DMS114 treated with DMSO at 0.1 percent for 48 hours (cell line): ENCODE results near the gene CMPK2.
"Not testable (repeated sequence)": the region's sequence is repeated elsewhere in the genome, so short reads cannot be mapped to it uniquely, and the experiment has no call there.

Experiments
- DNase-seq: peaks from one replicate; lab custom pipeline; 2025; ENCODE audit not compliant: unreplicated experiment; lab: John Stamatoyannopoulos, UW

The CMPK2 gene

DNA sequence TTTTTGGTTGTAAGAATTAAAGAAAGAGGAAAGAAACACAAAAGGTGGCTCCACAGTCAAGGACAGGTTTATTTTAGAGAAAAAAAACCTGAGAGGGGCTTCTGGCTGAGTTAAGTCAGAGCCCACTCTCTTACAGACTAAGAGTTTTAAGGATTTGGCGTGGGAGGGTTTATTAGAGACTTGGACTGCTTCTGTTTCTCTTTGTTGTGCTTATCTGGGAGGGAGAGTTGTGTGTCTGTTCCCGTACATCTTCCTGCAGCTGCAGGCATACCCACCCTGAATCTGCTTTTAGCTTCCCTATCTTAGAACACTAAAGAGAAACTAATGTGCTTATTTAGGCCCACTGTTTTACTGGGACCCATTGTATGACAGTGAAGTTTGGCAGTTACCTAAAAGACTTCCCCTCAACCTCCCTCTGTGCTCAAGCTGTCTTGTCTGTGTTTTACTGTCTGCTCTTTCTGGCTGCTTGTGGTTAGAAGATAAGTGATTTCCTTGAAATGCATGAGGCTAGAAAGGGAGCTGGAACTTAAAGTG, 14.6 kb upstream of the CMPK2 start:
- no peak for DNase-seq

DNA sequence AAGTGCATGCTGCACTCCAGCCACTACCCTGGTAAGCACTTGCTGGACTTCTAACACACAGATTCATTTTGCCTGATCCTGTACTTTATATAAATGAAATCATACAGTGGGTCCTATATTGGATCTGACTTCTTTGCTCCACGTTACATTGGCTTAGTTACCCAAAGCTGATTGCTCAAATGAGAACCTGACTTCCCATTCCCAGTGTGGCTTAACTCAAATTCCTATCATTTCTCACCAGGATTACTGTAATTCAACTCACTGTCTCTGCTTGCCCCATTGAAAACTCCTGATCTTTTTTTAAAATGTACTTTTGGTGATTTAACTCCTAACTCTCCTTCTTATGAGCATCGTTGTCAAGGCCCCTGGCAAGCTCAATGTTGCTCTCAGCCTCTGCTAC, 13.3 kb upstream of the CMPK2 start:
- no peak for DNase-seq

DNA sequence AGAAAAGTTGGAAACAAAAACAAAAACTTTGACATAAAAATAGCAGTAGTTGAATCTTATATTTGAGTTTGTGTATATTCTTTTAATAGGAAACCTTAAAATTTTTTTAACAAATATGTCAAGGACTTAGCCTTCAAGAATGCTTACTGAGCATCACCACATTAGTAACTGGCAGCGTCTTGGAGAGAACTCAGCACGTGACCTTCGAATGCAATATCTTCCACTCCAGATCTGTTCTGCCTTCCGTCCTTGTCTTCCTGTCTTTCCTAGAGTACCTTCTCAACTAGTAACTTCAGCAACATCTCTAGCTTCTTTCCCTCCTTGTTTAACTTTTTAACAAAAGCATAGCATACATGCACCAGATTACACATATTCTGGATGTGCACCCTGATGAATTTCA, 12.8 kb upstream of the CMPK2 start:
- no peak for DNase-seq

DNA sequence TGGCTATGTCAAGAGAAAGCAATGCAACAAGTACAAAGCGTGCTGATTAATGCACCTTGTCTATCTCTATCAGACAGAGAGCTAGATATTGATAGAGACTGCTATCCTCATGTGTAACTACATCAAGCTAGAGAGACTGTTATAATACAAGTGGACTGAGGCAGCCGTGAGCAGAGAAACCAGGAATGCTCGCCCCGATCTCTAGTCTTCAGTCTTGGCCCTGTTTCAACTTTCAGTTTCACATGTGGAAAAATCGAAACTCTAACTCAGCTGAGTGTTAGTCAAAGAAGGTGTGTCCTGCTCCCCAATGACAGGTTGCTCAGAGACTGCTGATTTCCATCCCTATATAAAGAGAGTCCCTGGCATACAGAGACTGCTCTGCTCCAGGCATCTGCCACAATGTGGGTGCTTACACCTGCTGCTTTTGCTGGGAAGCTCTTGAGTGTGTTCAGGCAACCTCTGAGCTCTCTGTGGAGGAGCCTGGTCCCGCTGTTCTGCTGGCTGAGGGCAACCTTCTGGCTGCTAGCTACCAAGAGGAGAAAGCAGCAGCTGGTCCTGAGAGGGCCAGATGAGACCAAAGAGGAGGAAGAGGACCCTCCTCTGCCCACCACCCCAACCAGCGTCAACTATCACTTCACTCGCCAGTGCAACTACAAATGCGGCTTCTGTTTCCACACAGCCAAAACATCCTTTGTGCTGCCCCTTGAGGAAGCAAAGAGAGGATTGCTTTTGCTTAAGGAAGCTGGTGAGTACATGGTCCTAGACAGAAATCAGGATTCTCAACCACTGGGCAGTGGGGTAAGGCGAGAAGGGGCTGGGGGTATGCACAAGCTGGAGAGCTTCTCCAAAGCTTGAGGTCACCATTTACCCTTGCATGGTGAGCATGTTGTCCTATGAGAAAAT, 11.9 kb upstream of the CMPK2 start, which contains the start of gene RSAD2:
Gene RSAD2, plus strand, starts transcription at position 376 of the 903 bp plus-strand sequence. Its CDS starts 24 bp downstream, at position 400.
- DNase-seq: no peak

DNA sequence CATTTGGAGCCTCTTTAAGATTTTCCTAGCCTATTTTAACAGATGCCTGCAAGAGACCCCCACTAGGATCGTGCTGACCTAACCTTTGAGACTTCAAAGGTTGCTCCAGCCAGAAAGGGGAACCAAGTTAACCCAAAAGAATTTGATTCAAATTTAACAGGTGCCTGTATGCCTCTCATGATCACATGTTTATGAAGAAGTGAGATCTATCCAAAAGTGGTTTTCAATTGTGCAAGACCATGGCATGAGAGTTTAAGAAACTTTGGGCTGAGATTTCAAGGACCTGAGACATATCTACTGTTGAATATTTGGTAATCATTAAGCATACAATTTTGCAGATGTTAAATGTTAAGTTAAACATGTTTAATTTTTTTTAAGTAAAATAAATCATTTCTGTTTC, 10.6 kb upstream of the CMPK2 start:
- no peak for DNase-seq

DNA sequence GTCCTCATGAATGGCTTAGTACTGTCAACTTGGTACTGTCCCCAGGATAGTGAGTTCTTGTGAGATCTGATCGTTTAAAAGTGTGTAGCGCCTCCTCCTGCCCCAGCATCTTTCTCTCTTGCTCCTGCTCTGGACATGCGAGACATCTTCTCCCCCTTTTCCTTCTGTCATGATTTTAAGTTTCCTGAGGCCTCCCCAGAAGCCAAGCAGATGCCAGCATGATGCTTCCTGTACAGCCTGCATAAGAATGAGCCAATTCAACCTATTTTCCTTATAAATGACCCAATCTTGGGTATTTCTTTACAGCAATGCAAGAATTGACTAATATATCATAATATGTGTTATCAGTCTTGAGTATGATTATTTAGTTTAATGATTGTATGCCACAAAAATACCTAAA, 8.3 kb upstream of the CMPK2 start:
- DNase-seq: no peak

DNA sequence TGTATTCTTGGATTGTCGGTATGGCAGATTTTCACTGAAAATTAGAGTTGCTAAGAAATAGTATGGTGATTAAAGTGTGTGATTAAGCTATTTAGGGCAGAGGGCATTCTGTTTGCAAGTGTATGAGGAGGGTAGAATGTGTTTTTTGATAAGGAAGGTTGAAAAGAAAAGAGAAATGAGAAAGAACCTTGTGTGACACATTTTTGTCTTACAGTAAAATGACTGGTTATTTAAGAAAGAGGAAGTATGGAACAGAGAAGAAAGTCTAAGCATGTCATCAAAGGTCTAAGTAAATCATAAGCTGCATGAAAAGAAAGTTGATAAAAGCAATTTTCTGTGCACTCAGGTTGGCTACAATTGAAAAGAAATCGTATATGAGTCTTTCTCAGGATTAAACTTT, 6.7 kb upstream of the CMPK2 start:
- DNase-seq: no peak

DNA sequence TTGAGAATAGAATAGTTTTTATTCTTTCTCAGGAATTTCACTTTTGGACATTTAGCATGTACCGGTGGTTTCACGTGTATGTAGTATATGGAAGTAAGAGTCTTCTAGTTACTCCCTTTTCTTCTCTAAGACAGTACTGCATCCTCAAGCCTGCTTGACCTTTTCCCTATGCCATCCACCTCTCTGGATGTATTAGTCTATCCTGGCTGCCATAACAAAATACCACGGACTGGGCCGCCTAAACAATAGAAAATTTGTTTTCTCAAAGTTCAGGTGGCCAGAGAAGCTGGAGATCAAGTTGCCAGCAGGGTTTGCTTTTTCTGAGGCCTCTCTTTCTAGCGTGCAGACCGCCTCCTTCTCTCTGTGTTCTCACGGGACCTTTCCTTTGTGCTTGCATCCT, 1.3 kb upstream of the CMPK2 start:
- DNase-seq: no peak

DNA sequence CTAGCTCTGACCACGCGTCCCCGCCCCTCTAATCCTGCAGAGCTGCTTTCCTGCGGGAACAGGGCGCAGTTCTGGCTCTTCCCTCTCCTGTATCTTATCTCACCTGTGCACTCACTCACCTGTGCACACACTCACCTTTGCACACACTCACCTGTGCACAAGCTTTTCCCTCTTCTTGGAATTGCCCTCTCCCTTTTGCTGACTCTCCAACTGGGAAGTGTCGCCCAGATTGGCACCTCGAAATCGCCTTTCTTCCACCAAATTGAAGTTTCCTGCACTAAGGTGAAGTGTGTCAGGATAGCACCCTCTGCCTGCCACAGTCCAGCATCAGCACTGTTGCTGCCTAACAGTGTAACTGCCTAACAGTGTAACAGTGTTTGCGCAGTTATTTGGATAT, 566 bp upstream of the CMPK2 start:
- DNase-seq: no peak

DNA sequence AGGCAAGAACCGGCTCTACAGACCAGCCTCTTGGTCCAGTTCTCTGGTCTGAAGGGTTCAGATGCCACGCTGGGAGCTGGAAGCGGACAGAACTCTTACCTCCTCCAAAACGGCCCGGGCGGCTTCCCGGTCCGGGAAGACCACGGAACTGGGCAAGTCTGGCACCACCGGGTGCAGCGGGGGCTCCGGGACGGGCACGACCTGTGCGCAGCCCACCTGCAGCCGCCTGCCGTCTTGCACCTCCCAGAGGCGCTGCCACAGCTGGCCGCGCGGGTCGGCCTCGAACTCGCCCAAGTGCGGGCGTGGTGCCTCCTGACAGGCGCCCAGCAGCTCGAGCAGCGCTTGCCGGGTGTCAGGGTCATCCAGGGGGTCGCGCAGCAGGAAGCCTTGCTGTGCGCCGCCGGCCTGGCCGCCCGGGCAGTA, 773 bp downstream of the CMPK2 start:
- DNase-seq: no peak

DNA sequence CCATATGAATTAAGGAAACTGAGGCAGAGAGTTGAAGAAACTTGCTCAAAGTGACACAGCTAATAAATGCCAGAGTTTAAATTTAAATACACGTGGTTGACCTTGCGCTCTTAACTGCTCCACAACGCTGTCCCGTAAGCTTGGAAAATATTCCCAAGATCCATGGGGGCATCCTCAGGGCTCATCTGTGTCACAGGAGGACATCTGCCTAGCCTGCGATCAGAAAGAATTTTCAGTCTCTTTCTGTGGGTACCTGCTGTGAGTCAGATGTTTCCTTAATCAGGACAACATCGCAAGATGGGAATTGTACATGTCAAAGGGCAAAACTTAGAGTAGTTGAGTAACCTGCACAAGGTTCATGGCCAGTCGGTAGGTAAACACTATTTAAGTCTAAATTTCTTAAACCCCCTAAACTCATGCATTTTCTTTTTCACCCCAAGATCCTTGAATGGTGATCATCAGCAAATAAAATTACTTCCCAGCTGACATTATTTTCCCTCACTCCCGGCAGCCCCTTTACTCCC, 1.4 kb downstream of the CMPK2 start:
- DNase-seq: no peak

DNA sequence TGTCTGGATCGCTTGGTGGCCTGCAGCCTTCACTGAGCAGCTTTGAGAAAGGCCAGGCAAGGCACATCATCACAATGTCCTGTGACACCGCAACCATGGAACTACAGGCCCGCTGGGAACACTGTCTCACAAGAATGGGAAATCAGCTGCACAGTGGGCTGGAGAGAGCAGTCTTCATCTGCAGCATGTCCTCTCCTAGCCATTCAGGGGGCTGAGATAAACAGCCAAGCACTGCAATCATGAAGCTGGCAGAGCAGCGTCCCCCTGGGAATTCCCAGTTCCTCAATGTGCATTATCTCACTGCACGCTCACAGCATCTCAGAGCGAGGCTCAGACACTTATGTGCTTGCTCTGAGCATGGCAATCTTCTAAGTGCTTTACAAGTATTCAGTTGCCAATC, 1.9 kb downstream of the CMPK2 start:
- DNase-seq: no peak

DNA sequence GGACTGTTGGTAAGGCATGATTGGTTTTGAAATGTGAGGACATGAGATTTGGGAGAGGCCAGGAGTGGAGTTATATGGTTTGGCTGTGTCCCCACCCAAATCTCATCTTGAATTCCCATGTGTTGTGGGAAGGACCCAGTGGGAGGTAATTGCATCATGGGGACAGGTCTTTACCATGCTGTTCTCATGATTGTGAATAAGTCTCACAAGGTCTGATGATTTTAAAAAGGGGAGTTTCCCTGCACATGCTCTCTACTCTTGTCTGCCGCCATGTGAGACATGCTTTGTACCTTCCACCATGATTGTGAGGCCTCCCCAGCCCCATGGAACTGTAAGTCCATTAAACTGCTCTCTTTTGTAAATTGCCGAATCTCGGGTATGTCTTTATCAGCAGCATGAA, 5.4 kb downstream of the CMPK2 start:
- DNase-seq: no peak

DNA sequence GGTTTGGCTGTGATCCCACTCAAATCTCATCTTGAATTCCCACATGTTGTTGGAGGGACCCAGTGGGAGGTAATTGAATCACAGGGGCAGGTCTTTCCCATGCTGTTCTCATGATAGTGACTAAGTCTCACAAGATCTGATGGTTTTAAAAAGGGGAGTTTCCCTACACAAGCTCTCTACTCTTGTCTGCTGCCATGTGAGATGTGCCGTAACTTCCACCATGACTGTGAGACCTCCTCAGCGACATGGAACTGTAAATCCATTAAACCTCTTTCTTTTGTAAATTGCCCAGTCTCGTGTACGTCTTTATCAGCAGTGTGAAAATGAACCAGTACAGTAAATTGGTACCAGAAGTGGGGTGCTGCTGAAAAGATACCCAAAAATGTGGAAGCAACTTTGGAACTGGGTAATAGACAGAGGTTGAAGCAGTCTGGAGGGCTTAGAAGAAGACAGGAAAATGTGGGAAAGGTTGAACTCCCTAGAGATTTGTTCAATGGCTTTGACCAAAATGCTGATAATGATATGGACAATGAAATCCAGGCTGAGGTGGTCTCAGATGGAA, 7.2 kb downstream of the CMPK2 start:
- not testable (repeated sequence) for DNase-seq

DNA sequence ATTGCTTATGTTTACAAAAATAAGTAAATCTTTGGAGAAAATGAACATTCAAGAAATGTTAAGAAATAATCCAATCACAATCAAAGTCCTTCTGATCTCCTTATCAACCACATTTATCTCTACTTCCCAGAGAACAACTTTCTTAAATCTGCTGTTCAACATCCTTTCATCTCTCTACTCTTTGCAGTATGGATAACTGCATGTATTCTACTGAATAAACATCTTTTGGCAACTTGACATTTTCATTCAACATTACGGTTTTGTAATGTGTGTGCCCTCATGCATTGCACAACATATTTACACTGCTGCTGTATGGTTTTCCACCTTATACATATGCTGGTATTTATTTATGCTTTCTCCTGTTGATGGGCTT, 9.2 kb downstream of the CMPK2 start:
- no peak for DNase-seq

DNA sequence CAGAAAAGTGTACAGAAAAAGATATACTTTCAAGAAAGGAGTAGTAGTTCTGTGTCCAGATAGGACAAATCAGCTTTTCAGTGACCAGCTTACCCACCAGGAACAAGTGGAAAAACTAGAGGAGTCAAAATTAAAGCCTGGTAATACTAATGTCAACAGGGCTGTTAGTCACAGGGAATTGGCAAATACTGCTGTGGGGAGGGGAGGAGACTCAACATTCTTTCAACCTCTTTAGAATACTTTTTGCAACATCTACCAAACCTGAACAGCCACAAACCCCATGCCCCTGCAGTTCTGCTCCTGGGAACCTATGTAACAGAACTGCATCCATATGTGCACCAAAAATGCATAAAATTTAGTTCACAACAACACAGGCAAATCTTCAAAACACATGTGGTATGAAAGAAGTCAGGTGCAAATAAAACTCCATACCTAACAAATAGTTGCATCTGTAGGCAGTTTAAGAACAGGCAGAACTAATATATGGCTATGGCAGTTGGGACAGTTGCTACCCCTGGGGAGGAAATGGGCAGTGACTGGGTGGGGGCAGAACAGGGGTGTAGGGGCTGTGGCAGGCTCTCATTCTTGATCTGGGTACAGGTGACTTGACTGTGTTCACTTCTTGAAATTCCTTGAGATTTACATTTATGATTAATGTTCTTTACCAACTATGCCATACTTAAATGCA, 9.7 kb downstream of the CMPK2 start:
- no peak for DNase-seq

DNA sequence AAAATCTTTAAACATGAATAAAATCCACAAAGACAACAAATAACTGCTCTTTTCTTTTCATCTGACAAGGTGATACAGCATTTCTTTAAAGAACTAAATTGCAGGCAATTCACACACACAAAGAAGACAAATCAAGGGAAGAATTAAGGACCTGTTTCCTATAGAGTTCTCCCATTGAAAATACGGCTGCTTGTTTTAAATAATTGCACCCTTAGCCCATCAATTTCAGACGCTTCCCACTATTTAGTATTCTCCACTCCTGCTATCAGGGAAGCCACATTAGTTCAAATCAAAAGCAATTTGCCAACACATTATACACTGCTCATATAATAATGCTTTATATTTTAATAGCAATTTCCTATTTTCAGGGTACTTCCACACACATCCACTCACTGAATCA, 11.3 kb downstream of the CMPK2 start:
- DNase-seq: no peak

DNA sequence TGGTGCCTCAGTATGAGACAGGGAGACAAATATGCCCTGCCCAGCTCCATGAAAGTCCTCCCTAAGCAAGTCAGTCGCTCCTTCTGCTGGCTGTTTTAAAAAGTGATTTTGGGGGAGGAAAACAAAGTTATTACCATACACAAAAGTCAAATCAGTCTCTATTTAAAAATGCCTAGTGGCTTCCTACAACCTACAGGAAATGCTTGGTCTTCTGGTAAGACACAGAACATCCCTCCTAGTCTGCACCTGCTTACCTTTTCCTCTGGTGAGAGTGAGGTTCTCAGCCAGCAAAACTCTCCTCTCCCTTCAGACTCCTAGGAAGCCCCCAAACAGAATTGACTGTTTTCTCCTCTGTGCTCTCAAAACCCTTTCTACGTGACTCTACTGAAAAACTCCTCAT, 13.5 kb downstream of the CMPK2 start:
- DNase-seq: no peak

DNA sequence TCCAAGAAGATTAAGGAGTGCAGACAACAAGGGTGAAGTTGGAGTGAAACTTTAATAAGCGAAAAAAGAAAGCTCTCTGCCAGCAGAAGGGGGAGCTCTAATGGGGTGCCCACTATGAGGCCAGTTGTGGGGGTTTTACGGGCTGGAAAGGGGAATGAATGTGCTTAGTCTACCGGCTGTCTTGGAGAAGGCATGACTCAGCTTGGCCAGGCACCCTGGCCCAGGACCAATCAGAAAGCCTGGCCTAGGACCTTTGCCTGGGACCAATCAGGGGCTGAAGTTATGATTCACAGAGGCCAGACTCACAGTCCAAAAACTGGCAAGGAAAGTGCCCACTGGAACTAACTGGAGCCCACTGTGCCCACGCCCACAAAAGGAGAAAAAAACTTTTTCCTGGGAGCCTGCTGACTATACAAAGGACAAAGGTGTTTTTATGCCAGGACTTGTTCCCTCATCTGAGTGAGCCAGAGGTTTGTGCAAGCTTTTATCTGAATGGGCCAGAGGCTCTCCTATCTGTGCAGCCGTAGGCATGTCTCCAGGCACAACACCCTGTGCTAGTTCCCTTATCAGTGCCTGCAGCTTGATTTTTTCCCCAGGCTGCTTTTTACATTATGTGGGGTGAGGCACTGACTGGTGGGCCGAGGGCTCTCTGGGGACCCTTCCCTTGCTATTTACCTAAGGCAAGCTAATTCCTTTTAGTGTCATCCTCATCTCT, 18.6 kb downstream of the CMPK2 start:
- DNase-seq: no peak

DNA sequence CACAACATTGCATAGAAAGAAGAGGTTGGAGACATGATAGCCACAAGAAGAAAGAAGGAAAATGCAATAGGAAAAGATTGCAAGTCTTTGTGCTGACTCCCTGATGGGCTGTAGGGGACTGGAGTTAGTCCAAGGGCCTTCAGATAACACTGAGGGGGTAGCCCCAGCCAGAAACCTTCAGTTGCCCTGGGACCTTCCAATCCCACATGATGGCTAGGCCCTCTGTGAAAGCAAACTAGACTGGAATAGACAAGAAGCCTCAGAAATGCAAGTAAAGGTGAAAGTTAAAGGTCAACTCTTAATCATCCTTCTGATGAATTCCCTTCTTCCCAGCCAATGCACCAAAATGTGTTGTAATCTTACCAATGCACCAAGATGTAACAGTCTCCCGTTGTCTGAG, 19.2 kb downstream of the CMPK2 start:
- no peak for DNase-seq

DNA sequence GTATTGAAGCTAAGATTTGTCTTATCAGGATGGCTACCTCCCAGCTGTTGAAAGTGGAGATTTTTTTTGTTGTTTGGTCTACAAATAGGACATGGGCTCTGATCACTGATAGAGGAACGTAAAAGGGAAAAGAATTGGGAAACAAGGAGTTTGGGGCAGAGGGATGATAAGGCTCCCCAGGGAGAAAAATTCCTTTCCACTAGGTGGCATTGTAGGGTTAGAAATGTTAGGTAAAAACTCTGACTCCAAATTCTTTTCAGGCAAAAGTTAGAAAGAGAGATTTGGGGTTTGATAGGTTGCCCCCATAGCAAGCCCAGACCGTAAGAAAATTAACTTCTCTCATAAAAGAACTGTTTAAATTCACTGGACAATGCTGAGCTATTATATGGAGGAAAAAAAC, 19.8 kb downstream of the CMPK2 start:
- DNase-seq: no peak
